ENCODE data around the gene FAN1. TPM values are rescaled to one million over a fixed set of nuclear protein-coding genes. Genes with fewer than 3 reads are reported as not detected.

The FAN1 gene
- total RNA-seq, 6 experiments from 2014 or later: 7.6 to 16.3 (median 13.3) TPM

DNA sequence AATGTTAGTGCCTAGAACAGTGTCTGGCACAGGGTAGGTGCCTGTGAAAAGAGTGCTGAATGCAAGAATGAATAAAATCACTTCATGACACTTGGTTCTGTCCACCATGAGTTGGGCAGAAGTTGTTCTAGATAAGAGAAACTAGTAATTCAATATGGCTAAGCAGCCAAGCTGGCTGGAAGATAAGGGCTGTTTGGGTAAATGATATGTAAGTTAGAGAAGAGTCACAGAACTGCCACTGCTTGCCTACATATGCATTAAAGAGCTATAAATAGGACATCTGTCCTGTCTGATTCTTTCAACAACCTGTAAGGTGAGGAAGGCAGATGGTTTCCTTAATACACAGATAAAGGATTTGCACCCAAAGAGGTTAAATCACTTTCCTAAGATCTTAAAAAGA is 74.6 kb downstream of the FAN1 start:
- DNase-seq (no peak), ATAC-seq (no peak)
- H3K27me3 ChIP-seq: no peaks in the 10 kb centered on the region
- TF ChIP-seq POLR2A (IDR thresholded peaks at IDR 0.05): no peak
- TF ChIP-seq, protein P1, sequence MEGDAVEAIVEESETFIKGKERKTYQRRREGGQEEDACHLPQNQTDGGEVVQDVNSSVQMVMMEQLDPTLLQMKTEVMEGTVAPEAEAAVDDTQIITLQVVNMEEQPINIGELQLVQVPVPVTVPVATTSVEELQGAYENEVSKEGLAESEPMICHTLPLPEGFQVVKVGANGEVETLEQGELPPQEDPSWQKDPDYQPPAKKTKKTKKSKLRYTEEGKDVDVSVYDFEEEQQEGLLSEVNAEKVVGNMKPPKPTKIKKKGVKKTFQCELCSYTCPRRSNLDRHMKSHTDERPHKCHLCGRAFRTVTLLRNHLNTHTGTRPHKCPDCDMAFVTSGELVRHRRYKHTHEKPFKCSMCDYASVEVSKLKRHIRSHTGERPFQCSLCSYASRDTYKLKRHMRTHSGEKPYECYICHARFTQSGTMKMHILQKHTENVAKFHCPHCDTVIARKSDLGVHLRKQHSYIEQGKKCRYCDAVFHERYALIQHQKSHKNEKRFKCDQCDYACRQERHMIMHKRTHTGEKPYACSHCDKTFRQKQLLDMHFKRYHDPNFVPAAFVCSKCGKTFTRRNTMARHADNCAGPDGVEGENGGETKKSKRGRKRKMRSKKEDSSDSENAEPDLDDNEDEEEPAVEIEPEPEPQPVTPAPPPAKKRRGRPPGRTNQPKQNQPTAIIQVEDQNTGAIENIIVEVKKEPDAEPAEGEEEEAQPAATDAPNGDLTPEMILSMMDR (IDR thresholded peaks at IDR 0.05): no peak
- H3K27ac ChIP-seq: no peak overlapping the region
- peaks cover 0 to 30% (median 8%) of the 10 kb centered on the region in 4 donors for H3K36me3 ChIP-seq
- intact Hi-C loops (cut with DNase I): loop anchor here in 1 of 2 donors (10.0 kb wide), 1 partner anchor 156 kb away; no protein-coding TSS in a partner anchor
- H3K9me3 ChIP-seq: no peaks in the 10 kb centered on the region
- no peak overlapping the region for H3K4me3 ChIP-seq
- H3K4me1 ChIP-seq: peaks cover 0 to 3% (median 0%) of the 10 kb centered on the region in 4 donors

DNA sequence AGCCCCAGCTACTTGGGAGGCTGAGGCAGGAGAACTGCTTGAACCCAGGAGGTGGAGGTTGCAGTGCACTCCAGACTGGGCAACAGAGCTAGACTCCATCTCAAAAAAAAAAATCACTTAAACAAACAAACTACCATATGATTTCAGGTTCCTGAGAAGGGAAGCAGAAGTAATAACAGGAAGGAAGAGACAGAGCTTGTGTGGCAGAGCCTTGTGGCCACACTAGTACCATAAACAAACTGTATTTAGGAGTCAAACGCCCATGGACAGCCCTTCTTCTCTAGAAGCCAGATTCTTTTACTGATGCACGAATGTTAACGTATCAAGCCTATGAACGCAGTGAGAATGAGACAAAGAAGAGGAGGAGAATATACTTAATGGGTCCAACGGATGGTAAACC is 75.7 kb downstream of the FAN1 start:
- Histone ChIP-seq H3K4me3 (no peak overlapping the region), H3K27ac (no peak overlapping the region), H3K4me1 (peaks cover 0 to 7% (median 0%) of the 10 kb centered on the region in 4 donors), H3K9me3 (no peaks in the 10 kb centered on the region), H3K36me3 (peaks cover 0 to 18% (median 1%) of the 10 kb centered on the region in 4 donors), H3K27me3 (no peaks in the 10 kb centered on the region)
- DNase-seq: no peak
- WGBS (ENCODE audit: insufficient coverage, low coverage, low lambda C conversion rate, missing lambda C conversion rate): 86% methylated on average over 5 of the region's 5 CpGs
- TF ChIP-seq, protein P1 (IDR thresholded peaks at IDR 0.05): no peak
- no peak for TF ChIP-seq POLR2A (IDR thresholded peaks at IDR 0.05)
- ATAC-seq: peak in 3 of 4 donors; percentile 26 to 51 (median 41)
- intact Hi-C loops (cut with DNase I): loop anchor here in 1 of 2 donors (10.0 kb wide), 1 partner anchor 155 kb away; no protein-coding TSS in a partner anchor

DNA sequence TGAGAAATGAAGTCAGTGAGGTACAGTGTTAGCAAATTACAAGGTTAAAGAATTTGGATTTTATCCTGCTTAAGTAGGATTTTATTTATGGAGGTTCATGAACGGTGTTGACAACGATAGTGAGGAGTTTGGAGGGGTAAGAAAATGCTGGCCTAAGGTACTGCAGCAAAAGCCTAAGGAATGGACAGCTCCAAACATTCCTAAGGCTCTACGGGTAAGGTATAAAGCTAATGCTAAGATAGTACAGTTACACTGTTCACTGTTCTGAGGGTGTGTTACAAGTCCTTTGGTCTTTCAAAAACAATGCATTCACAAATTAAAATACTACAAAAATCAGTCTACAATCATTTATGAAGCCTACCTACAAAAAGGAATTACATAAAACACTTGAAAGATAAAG is 80.4 kb downstream of the FAN1 start:
- no peak for ATAC-seq
- Histone ChIP-seq H3K4me1 (peaks cover 0 to 41% (median 20%) of the 10 kb centered on the region in 4 donors), H3K36me3 (peaks cover 0 to 4% (median 0%) of the 10 kb centered on the region in 4 donors), H3K27me3 (no peaks in the 10 kb centered on the region), H3K9me3 (no peaks in the 10 kb centered on the region), H3K4me3 (no peak overlapping the region), H3K27ac (no peak overlapping the region)
- DNase-seq: no peak
- intact Hi-C loops (cut with DNase I): no loop called here
- TF ChIP-seq, protein P1 (IDR thresholded peaks at IDR 0.05): no peak
- TF ChIP-seq POLR2A (IDR thresholded peaks at IDR 0.05): no peak
- WGBS (ENCODE audit: insufficient coverage, low coverage, low lambda C conversion rate, missing lambda C conversion rate): 88% methylated on average over 3 of the region's 3 CpGs

DNA sequence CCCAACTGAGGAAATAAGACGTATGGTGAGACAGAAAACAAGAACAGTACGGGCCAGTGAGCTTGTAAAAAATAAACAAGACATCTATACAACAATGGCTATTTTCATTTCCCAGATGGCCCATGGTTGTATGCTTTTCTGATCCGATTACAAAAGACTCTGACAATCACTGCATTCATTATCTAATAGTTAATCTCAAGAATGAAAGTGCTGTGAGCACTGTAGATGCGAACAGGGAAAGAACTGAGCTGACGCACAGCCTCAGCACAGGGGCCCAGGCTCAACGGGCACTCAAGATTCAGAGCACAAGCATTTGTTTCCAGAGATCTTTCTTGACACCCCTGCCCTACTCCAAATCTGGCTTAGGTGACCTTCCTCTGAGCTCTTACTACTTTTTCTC is 80.8 kb downstream of the FAN1 start:
- Histone ChIP-seq H3K27me3 (no peaks in the 10 kb centered on the region), H3K9me3 (no peaks in the 10 kb centered on the region), H3K27ac (no peak overlapping the region), H3K4me3 (no peak overlapping the region), H3K36me3 (peaks cover 0 to 4% (median 0%) of the 10 kb centered on the region in 4 donors), H3K4me1 (peaks cover 0 to 45% (median 20%) of the 10 kb centered on the region in 4 donors)
- DNase-seq: no peak
- no peak for ATAC-seq
- TF ChIP-seq, protein P1 (IDR thresholded peaks at IDR 0.05): no peak
- no peak for TF ChIP-seq POLR2A (IDR thresholded peaks at IDR 0.05)
- intact Hi-C loops (cut with DNase I): no loop called here
- WGBS (ENCODE audit: insufficient coverage, low coverage, low lambda C conversion rate, missing lambda C conversion rate): 60% methylated on average over 6 of the region's 6 CpGs

Measured in right lobe of liver (tissue), 6 donors.